Measurements from ENCODE around the gene PPARG. TPM values are rescaled to one million over a fixed set of nuclear protein-coding genes. Genes with fewer than 3 reads are reported as not detected.
"Not testable (repeated sequence)": the region's sequence is repeated elsewhere in the genome, so short reads cannot be mapped to it uniquely, and the experiment has no call there.

The PPARG gene
- total RNA-seq, 5 donors from 2014 or later (not counting 1 experiment from before 2014, with no cell fraction given), result 0.35 to 0.69 (median 0.63) TPM; not detected in 2

GRCh38 chr3:12285779-12286178 is 3.1 kb upstream of the PPARG start:
- 100% methylated on average over 6 of the region's 7 CpGs for WGBS (ENCODE audit: insufficient coverage)

GRCh38 chr3:12286504-12286903 is 2.4 kb upstream of the PPARG start:
- CTCF ChIA-PET, result no interaction called here
- Histone ChIP-seq H3K27me3 (replicated peaks in 1 of 2; ENCODE audit: control insufficient read depth in 2 of 2, extremely low read depth in 1 of 2, insufficient read depth in 2 of 2, low read length in 1 of 2) (peaks cover 11 to 31% of the 10 kb centered on the region in 2 experiments), H3K9me3 (peaks cover 2% of the 10 kb centered on the region), H3K4me3 (ENCODE audit: control insufficient read depth in 1 of 2, extremely low read depth in 1 of 2, low read length in 1 of 2) (no peak overlapping the region), H3K27ac (ENCODE audit: low read length) (no peak overlapping the region), H3K36me3 (ENCODE audit: control insufficient read depth in 2 of 2, extremely low read depth in 1 of 2, insufficient read depth in 1 of 2, low read length in 1 of 2) (no peaks in the 10 kb centered on the region), H3K4me1 (ENCODE audit: control insufficient read depth in 1 of 2, extremely low read depth in 1 of 2, insufficient read depth in 2 of 2, low read length in 2 of 2) (peaks cover 2 to 4% of the 10 kb centered on the region in 2 experiments)
- peaks cover 0 to 8% (median 0%) of the 10 kb centered on the region in 3 donors for H3K9me3 Mint-ChIP-seq
- ATAC-seq (replicated peaks in 1 of 4) (no peak), DNase-seq (no peak)
- H3K36me3 Mint-ChIP-seq, result no peaks in the 10 kb centered on the region
- POLR2A ChIA-PET, result interaction anchor here in 1 of 2 donors (0.6 kb wide), 1 partner anchor 1199 kb away, joined by 6 read pairs; no protein-coding TSS in a partner anchor
- peaks cover 9 to 20% (median 9%) of the 10 kb centered on the region in 3 donors for H3K4me1 Mint-ChIP-seq
- peaks cover 46 to 58% of the 10 kb centered on the region in 2 donors for H3K27me3 Mint-ChIP-seq
- peak overlapping the region in 1 of 3 donors; percentile 67 for H3K4me3 Mint-ChIP-seq
- 90% methylated on average over 5 of the region's 12 CpGs for WGBS (ENCODE audit: insufficient coverage)
- H3K27ac Mint-ChIP-seq, result no peak overlapping the region

More at GRCh38 chr3:12285779-12286178, 3.1 kb upstream of the PPARG start:
- H3K4me1 ChIP-seq (ENCODE audit: control insufficient read depth in 1 of 2, extremely low read depth in 1 of 2, insufficient read depth in 2 of 2, low read length in 2 of 2); ATAC-seq (replicated peaks in 1 of 4); H3K36me3 Mint-ChIP-seq; H3K27ac ChIP-seq (ENCODE audit: low read length); H3K4me3 Mint-ChIP-seq; H3K9me3 Mint-ChIP-seq; H3K27ac Mint-ChIP-seq; H3K9me3 ChIP-seq; H3K4me3 ChIP-seq (ENCODE audit: control insufficient read depth in 1 of 2, extremely low read depth in 1 of 2, low read length in 1 of 2); DNase-seq; H3K36me3 ChIP-seq (ENCODE audit: control insufficient read depth in 2 of 2, extremely low read depth in 1 of 2, insufficient read depth in 1 of 2, low read length in 1 of 2); CTCF ChIA-PET: not testable (repeated sequence)
- POLR2A ChIA-PET, result interaction anchor here in 1 of 2 donors (0.6 kb wide), 1 partner anchor 1200 kb away, joined by 6 read pairs; no protein-coding TSS in a partner anchor
- peaks cover 11 to 31% of the 10 kb centered on the region in 2 experiments for H3K27me3 ChIP-seq (replicated peaks in 1 of 2; ENCODE audit: control insufficient read depth in 2 of 2, extremely low read depth in 1 of 2, insufficient read depth in 2 of 2, low read length in 1 of 2)
- peaks cover 9 to 20% (median 9%) of the 10 kb centered on the region in 3 donors for H3K4me1 Mint-ChIP-seq
- peaks cover 41 to 54% of the 10 kb centered on the region in 2 donors for H3K27me3 Mint-ChIP-seq

- H3K9me3 ChIP-seq, result peaks cover 2% of the 10 kb centered on the region
- peak overlapping the region in 1 of 2 donors; percentile 49 for H3K4me3 ChIP-seq (ENCODE audit: control insufficient read depth in 1 of 2, extremely low read depth in 1 of 2, low read length in 1 of 2)
- no peak overlapping the region for H3K27ac ChIP-seq (ENCODE audit: low read length)
- Mint-ChIP-seq H3K36me3 (no peaks in the 10 kb centered on the region), H3K9me3 (peaks cover 0 to 8% (median 0%) of the 10 kb centered on the region in 3 donors), H3K27me3 (peaks cover 47 to 58% of the 10 kb centered on the region in 2 donors), H3K27ac (no peak overlapping the region), H3K4me1 (peaks cover 9 to 20% (median 9%) of the 10 kb centered on the region in 3 donors), H3K4me3 (peak overlapping the region; percentile 34 to 67 (median 39))
- WGBS (ENCODE audit: insufficient coverage), result 11% methylated on average over 19 of the region's 33 CpGs
- POLR2A ChIA-PET, result no interaction called here
- ATAC-seq (replicated peaks in 1 of 4) (no peak), DNase-seq (no peak)
- H3K27me3 ChIP-seq (replicated peaks in 1 of 2; ENCODE audit: control insufficient read depth in 2 of 2, extremely low read depth in 1 of 2, insufficient read depth in 2 of 2, low read length in 1 of 2), result peaks cover 11 to 31% of the 10 kb centered on the region in 2 experiments
- H3K36me3 ChIP-seq (ENCODE audit: control insufficient read depth in 2 of 2, extremely low read depth in 1 of 2, insufficient read depth in 1 of 2, low read length in 1 of 2), result no peaks in the 10 kb centered on the region
- CTCF ChIA-PET, result no interaction called here
- peaks cover 2 to 4% of the 10 kb centered on the region in 2 experiments for H3K4me1 ChIP-seq (ENCODE audit: control insufficient read depth in 1 of 2, extremely low read depth in 1 of 2, insufficient read depth in 2 of 2, low read length in 2 of 2)
Measured at GRCh38 chr3:12286927-12287726, 1.7 kb upstream of the PPARG start.

GRCh38 chr3:12287727-12288181 is 1.1 kb upstream of the PPARG start:
- Histone ChIP-seq H3K36me3 (ENCODE audit: control insufficient read depth in 2 of 2, extremely low read depth in 1 of 2, insufficient read depth in 1 of 2, low read length in 1 of 2) (no peaks in the 10 kb centered on the region), H3K4me1 (ENCODE audit: control insufficient read depth in 1 of 2, extremely low read depth in 1 of 2, insufficient read depth in 2 of 2, low read length in 2 of 2) (peaks cover 2 to 4% of the 10 kb centered on the region in 2 experiments), H3K27me3 (replicated peaks in 1 of 2; ENCODE audit: control insufficient read depth in 2 of 2, extremely low read depth in 1 of 2, insufficient read depth in 2 of 2, low read length in 1 of 2) (peaks cover 11 to 33% of the 10 kb centered on the region in 2 experiments), H3K9me3 (peaks cover 2% of the 10 kb centered on the region), H3K4me3 (ENCODE audit: control insufficient read depth in 1 of 2, extremely low read depth in 1 of 2, low read length in 1 of 2) (peak overlapping the region in 1 of 2 donors; percentile 49), H3K27ac (ENCODE audit: low read length) (no peak overlapping the region)
- peaks cover 47 to 57% of the 10 kb centered on the region in 2 donors for H3K27me3 Mint-ChIP-seq
- WGBS (ENCODE audit: insufficient coverage), result 1% methylated on average over 33 of the region's 63 CpGs
- DNase-seq (no peak), ATAC-seq (replicated peaks in 1 of 4) (no peak)
- ChIA-PET POLR2A (no interaction called here), CTCF (no interaction called here)
- peak overlapping the region in 2 of 3 donors; percentile 25 to 67 for H3K4me3 Mint-ChIP-seq
- H3K27ac Mint-ChIP-seq, result no peak overlapping the region
- peaks cover 0 to 8% (median 0%) of the 10 kb centered on the region in 3 donors for H3K9me3 Mint-ChIP-seq
- no peaks in the 10 kb centered on the region for H3K36me3 Mint-ChIP-seq
- peaks cover 9 to 20% (median 9%) of the 10 kb centered on the region in 3 donors for H3K4me1 Mint-ChIP-seq

GRCh38 chr3:12289524-12289923 is 654 bp downstream of the PPARG start:
- no peaks in the 10 kb centered on the region for H3K36me3 Mint-ChIP-seq
- ChIA-PET POLR2A (no interaction called here), CTCF (no interaction called here)
- WGBS (ENCODE audit: insufficient coverage), result no CpG with 5 or more reads among the region's 3 CpGs
- H3K36me3 ChIP-seq (ENCODE audit: control insufficient read depth in 2 of 2, extremely low read depth in 1 of 2, insufficient read depth in 1 of 2, low read length in 1 of 2), result no peaks in the 10 kb centered on the region
- H3K27me3 Mint-ChIP-seq, result peaks cover 37 to 46% of the 10 kb centered on the region in 2 donors
- peaks cover 0 to 8% (median 0%) of the 10 kb centered on the region in 3 donors for H3K9me3 Mint-ChIP-seq
- H3K4me1 Mint-ChIP-seq, result peaks cover 9 to 20% (median 9%) of the 10 kb centered on the region in 3 donors
- peaks cover 2 to 4% of the 10 kb centered on the region in 2 experiments for H3K4me1 ChIP-seq (ENCODE audit: control insufficient read depth in 1 of 2, extremely low read depth in 1 of 2, insufficient read depth in 2 of 2, low read length in 2 of 2)
- ATAC-seq (replicated peaks in 1 of 4) (no peak), DNase-seq (no peak)
- H3K27ac ChIP-seq (ENCODE audit: low read length), result no peak overlapping the region
- no peak overlapping the region for H3K4me3 ChIP-seq (ENCODE audit: control insufficient read depth in 1 of 2, extremely low read depth in 1 of 2, low read length in 1 of 2)
- H3K27me3 ChIP-seq (replicated peaks in 1 of 2; ENCODE audit: control insufficient read depth in 2 of 2, extremely low read depth in 1 of 2, insufficient read depth in 2 of 2, low read length in 1 of 2), result peaks cover 9 to 34% of the 10 kb centered on the region in 2 experiments
- H3K27ac Mint-ChIP-seq, result no peak overlapping the region
- H3K4me3 Mint-ChIP-seq, result peak overlapping the region in 1 of 3 donors; percentile 31
- peaks cover 2% of the 10 kb centered on the region for H3K9me3 ChIP-seq

- Histone ChIP-seq H3K4me1 (ENCODE audit: control insufficient read depth in 1 of 2, extremely low read depth in 1 of 2, insufficient read depth in 2 of 2, low read length in 2 of 2) (peaks cover 0 to 2% of the 10 kb centered on the region in 2 experiments), H3K27me3 (replicated peaks in 1 of 2; ENCODE audit: control insufficient read depth in 2 of 2, extremely low read depth in 1 of 2, insufficient read depth in 2 of 2, low read length in 1 of 2) (peaks cover 6 to 12% of the 10 kb centered on the region in 2 experiments), H3K27ac (ENCODE audit: low read length) (no peak overlapping the region), H3K36me3 (ENCODE audit: control insufficient read depth in 2 of 2, extremely low read depth in 1 of 2, insufficient read depth in 1 of 2, low read length in 1 of 2) (no peaks in the 10 kb centered on the region), H3K4me3 (ENCODE audit: control insufficient read depth in 1 of 2, extremely low read depth in 1 of 2, low read length in 1 of 2) (no peak overlapping the region), H3K9me3 (no peaks in the 10 kb centered on the region)
- no peaks in the 10 kb centered on the region for H3K9me3 Mint-ChIP-seq
- no peak for ATAC-seq (replicated peaks in 1 of 4)
- ChIA-PET CTCF (no interaction called here), POLR2A (no interaction called here)
- DNase-seq, result no peak
- peaks cover 13 to 19% of the 10 kb centered on the region in 2 donors for H3K27me3 Mint-ChIP-seq
- no peak overlapping the region for H3K4me3 Mint-ChIP-seq
- peaks cover 0 to 9% (median 2%) of the 10 kb centered on the region in 3 donors for H3K4me1 Mint-ChIP-seq
- H3K27ac Mint-ChIP-seq, result no peak overlapping the region
- 90% methylated on average over 2 of the region's 9 CpGs for WGBS (ENCODE audit: insufficient coverage)
- H3K36me3 Mint-ChIP-seq, result no peaks in the 10 kb centered on the region
Measured at GRCh38 chr3:12292770-12293169, 3.9 kb downstream of the PPARG start.

All from T-cell (primary cell).